Activated CD4-positive, alpha-beta T cell treated with anti-CD3 and anti-CD28 coated beads, Interleukin-2, amount 10 ng/mL, durations not matched to agents 7 days and 5 days (primary cell): ENCODE data around the gene SULT1B1. TPM values are rescaled to one million over a fixed set of nuclear protein-coding genes. Genes with fewer than 3 reads are reported as not detected.

Experiments
- CTCF ChIA-PET: fragments of 350-600 bp; sonication (Branson Sonifier 250); formaldehyde crosslinking; loops from one replicate; lab custom pipeline; 2021; ENCODE audit warnings: antibody characterized with exemption; lab: Charles Lee
- POLR2A ChIA-PET: fragments of 350-600 bp; sonication (Branson Sonifier 250); formaldehyde crosslinking; loops from one replicate; lab custom pipeline; 2021; ENCODE audit warnings: antibody characterized with exemption; lab: Charles Lee
- DNase-seq: peaks from one replicate; pipeline ENCODE4 v3.0.0-alpha.2; 2020
- H3K27ac Mint-ChIP-seq: one replicate; pipeline ENCODE4 v1.8.0; 2021; ENCODE audit warnings: mild to moderate bottlenecking, moderate library complexity, mixed read lengths
- H3K27me3 Mint-ChIP-seq: one replicate; pipeline ENCODE4 v1.8.0; 2021; ENCODE audit warnings: mixed read lengths
- H3K36me3 Mint-ChIP-seq: one replicate; pipeline ENCODE4 v1.8.0; 2021; ENCODE audit warnings: low read depth, mixed read lengths
- H3K4me1 Mint-ChIP-seq: one replicate; pipeline ENCODE4 v1.8.0; 2021; ENCODE audit warnings: mixed read lengths
- H3K4me3 Mint-ChIP-seq: one replicate; pipeline ENCODE4 v1.8.0; 2021; ENCODE audit warnings: mild to moderate bottlenecking, moderate library complexity, mixed read lengths
- H3K9me3 Mint-ChIP-seq: one replicate; pipeline ENCODE4 v1.8.0; 2021; ENCODE audit warnings: mixed read lengths
- total RNA-seq, 2 experiments: library from RNA; stranded (reverse); gene quantifications; one replicate each; pipeline ENCODE4 v1.2.3, GENCODE V29; 2021

Gene SULT1B1
- total RNA-seq, 2 experiments from 2014 or later, result 6.3 to 7.1 TPM

GRCh38 chr4:69714086-69714485 is 46.3 kb downstream of the SULT1B1 start:
- Mint-ChIP-seq H3K36me3 (no peaks in the 10 kb centered on the region), H3K27me3 (no peaks in the 10 kb centered on the region), H3K4me3 (no peak overlapping the region), H3K9me3 (peaks cover 6% of the 10 kb centered on the region), H3K4me1 (no peaks in the 10 kb centered on the region), H3K27ac (no peak overlapping the region)
- ChIA-PET CTCF (interaction anchor here (1.2 kb wide), 1 partner anchor 8 kb away, joined by 3 read pairs; no protein-coding TSS in a partner anchor), POLR2A (no interaction called here)
- DNase-seq, result no peak

GRCh38 chr4:69713593-69713992 is 46.8 kb downstream of the SULT1B1 start:
- Mint-ChIP-seq H3K4me3 (no peak overlapping the region), H3K27ac (no peak overlapping the region), H3K4me1 (no peaks in the 10 kb centered on the region), H3K36me3 (no peaks in the 10 kb centered on the region), H3K9me3 (peaks cover 6% of the 10 kb centered on the region), H3K27me3 (no peaks in the 10 kb centered on the region)
- ChIA-PET POLR2A (no interaction called here), CTCF (interaction anchor here (1.2 kb wide), 1 partner anchor 9 kb away, joined by 3 read pairs; no protein-coding TSS in a partner anchor)
- no peak for DNase-seq

- DNase-seq, result no peak
- peaks cover 6% of the 10 kb centered on the region for H3K9me3 Mint-ChIP-seq
- no peak overlapping the region for H3K27ac Mint-ChIP-seq
- H3K4me3 Mint-ChIP-seq, result no peak overlapping the region
- ChIA-PET CTCF (no interaction called here), POLR2A (no interaction called here)
- no peaks in the 10 kb centered on the region for H3K27me3 Mint-ChIP-seq
- H3K4me1 Mint-ChIP-seq, result no peaks in the 10 kb centered on the region
- H3K36me3 Mint-ChIP-seq, result no peaks in the 10 kb centered on the region
These were observed 49.8 kb downstream of the SULT1B1 start for GRCh38 chr4:69710580-69710979.

GRCh38 chr4:69708211-69708610 is 52.2 kb downstream of the SULT1B1 start:
- no peaks in the 10 kb centered on the region for H3K27me3 Mint-ChIP-seq
- POLR2A ChIA-PET, result no interaction called here
- H3K4me3 Mint-ChIP-seq, result no peak overlapping the region
- DNase-seq, result no peak
- H3K9me3 Mint-ChIP-seq, result peaks cover 6% of the 10 kb centered on the region
- H3K36me3 Mint-ChIP-seq, result no peaks in the 10 kb centered on the region
- no peaks in the 10 kb centered on the region for H3K4me1 Mint-ChIP-seq
- CTCF ChIA-PET, result no interaction called here
- no peak overlapping the region for H3K27ac Mint-ChIP-seq

DNA sequence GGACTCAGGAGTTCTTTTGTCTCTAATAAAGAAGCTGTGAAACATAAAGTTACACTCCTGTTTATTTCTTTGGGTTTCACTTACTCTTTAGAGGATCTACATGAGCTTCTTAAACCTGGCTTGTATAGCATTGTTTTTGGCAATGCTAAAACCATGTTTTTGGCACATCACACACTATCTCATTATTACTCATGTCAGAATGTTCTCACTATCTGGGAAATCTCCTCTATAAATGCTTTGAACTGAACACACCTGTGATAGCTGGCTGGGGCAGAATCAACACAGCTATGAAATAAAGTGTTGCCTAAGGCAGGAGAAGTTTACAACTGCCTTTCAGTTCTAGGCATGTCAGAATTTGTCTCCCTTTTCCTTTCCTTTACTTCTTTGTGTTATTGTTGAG is 52.6 kb downstream of the SULT1B1 start:
- CTCF ChIA-PET, result no interaction called here
- Mint-ChIP-seq H3K27me3 (no peaks in the 10 kb centered on the region), H3K4me1 (no peaks in the 10 kb centered on the region), H3K4me3 (no peak overlapping the region), H3K27ac (no peak overlapping the region), H3K36me3 (no peaks in the 10 kb centered on the region), H3K9me3 (peaks cover 6% of the 10 kb centered on the region)
- DNase-seq, result no peak
- POLR2A ChIA-PET, result no interaction called here

GRCh38 chr4:69702201-69702600 is 58.2 kb downstream of the SULT1B1 start:
- CTCF ChIA-PET, result no interaction called here

GRCh38 chr4:69701696-69702095 is 58.7 kb downstream of the SULT1B1 start:
- no peaks in the 10 kb centered on the region for H3K36me3 Mint-ChIP-seq
- no peaks in the 10 kb centered on the region for H3K27me3 Mint-ChIP-seq
- no peak for DNase-seq
- ChIA-PET CTCF (no interaction called here), POLR2A (no interaction called here)
- H3K4me1 Mint-ChIP-seq, result no peaks in the 10 kb centered on the region
- peaks cover 6% of the 10 kb centered on the region for H3K9me3 Mint-ChIP-seq
- H3K4me3 Mint-ChIP-seq, result no peak overlapping the region
- H3K27ac Mint-ChIP-seq, result no peak overlapping the region

More at GRCh38 chr4:69702201-69702600, 58.2 kb downstream of the SULT1B1 start:
- H3K9me3 Mint-ChIP-seq, result peaks cover 6% of the 10 kb centered on the region
- POLR2A ChIA-PET, result no interaction called here
- H3K27me3 Mint-ChIP-seq, result no peaks in the 10 kb centered on the region
- H3K27ac Mint-ChIP-seq, result no peak overlapping the region
- H3K4me1 Mint-ChIP-seq, result no peaks in the 10 kb centered on the region
- H3K36me3 Mint-ChIP-seq, result no peaks in the 10 kb centered on the region
- H3K4me3 Mint-ChIP-seq, result no peak overlapping the region
- no peak for DNase-seq

GRCh38 chr4:69697536-69698242 is 62.7 kb downstream of the SULT1B1 start:
- Mint-ChIP-seq H3K27ac (no peak overlapping the region), H3K9me3 (peaks cover 8% of the 10 kb centered on the region), H3K4me3 (no peak overlapping the region), H3K27me3 (peaks cover 1% of the 10 kb centered on the region), H3K36me3 (no peaks in the 10 kb centered on the region), H3K4me1 (no peaks in the 10 kb centered on the region)
- ChIA-PET CTCF (no interaction called here), POLR2A (no interaction called here)
- no peak for DNase-seq

DNA sequence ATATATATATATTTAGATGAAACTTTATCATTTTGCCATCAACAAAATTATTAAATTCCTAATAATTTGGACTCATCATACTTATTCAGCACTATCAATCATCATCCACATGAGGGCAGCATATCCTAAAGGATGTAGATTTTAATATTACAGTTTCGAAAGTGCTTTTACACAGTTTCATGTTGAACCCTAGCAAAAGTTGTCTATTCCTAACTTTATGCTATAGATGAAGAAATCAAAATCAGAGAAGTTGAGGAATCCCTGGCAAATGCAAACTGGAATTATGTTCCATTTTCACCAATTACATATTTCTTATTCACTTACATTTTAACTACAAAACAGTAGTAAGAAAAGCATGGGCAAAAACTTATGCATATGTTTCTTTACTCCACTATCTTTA is 70.8 kb downstream of the SULT1B1 start:
- Mint-ChIP-seq H3K36me3 (no peaks in the 10 kb centered on the region), H3K27me3 (peaks cover 1% of the 10 kb centered on the region), H3K9me3 (no peaks in the 10 kb centered on the region), H3K27ac (no peak overlapping the region), H3K4me3 (no peak overlapping the region), H3K4me1 (peaks cover 3% of the 10 kb centered on the region)
- ChIA-PET POLR2A (no interaction called here), CTCF (no interaction called here)
- peak; percentile 6 for DNase-seq

DNA sequence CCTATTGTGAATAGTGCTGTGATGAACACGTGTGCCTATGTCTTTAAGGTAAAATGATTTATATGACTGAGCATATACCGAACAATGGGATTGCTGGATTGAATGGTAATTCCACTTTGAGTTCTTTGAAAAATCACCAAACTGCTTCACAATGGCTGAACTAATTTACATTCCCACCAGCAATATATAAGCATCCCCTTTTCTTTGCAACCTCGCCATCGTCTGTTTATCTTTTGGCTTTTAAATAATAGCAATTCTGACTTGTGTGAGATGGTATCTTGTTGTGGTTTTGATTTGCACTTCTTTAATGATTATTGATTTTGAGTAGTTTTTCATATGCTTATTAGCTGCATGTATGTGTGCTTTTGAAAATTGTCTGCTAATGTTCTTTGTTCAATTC is 75.6 kb downstream of the SULT1B1 start:
- Mint-ChIP-seq H3K4me3 (no peak overlapping the region), H3K4me1 (peaks cover 3% of the 10 kb centered on the region), H3K36me3 (no peaks in the 10 kb centered on the region), H3K27ac (no peak overlapping the region), H3K27me3 (no peaks in the 10 kb centered on the region), H3K9me3 (no peaks in the 10 kb centered on the region)
- no peak for DNase-seq
- POLR2A ChIA-PET, result no interaction called here
- CTCF ChIA-PET, result no interaction called here

Other genes with a start within 250 kb of the SULT1B1 start
- gene UGT2A2, start 121.0 kb downstream of the SULT1B1 start, total RNA-seq, result not detected
- not detected for gene UGT2A1, start 107.4 kb downstream of the SULT1B1 start, total RNA-seq
- gene SULT1E1, start 99.5 kb upstream of the SULT1B1 start, total RNA-seq, result not detected
- not detected for gene CSN1S1, start 170.4 kb upstream of the SULT1B1 start, total RNA-seq
- gene CSN2, start 205.1 kb upstream of the SULT1B1 start, total RNA-seq, result not detected
- gene STATH, start 235.3 kb upstream of the SULT1B1 start, total RNA-seq, result not detected